K562 (cell line): ENCODE data around the gene METRNL. TPM values are rescaled to one million over a fixed set of nuclear protein-coding genes. Genes with fewer than 3 reads are reported as not detected.

ENCODE experiments used
- BRF1 ChIP-seq: IDR thresholded peaks from 3 replicates; pipeline ENCODE4 v1.6.1; 2011; ENCODE audit warnings: borderline replicate concordance, mild to moderate bottlenecking; ENCODE audit not compliant: insufficient read length; ENCODE audit errors: extremely low read depth
- DIDO1 ChIP-seq: fragments of 450-650 bp; IDR thresholded peaks from 2 replicates; pipeline ENCODE4 v1.6.1; 2016; ENCODE audit warnings: low read depth, missing biosample characterization, missing genetic modification characterization
- MEF2A ChIP-seq: IDR thresholded peaks from 2 replicates; pipeline ENCODE4 v1.6.1; 2011; ENCODE audit warnings: low read depth, mild to moderate bottlenecking, low read length, moderate library complexity; ENCODE audit not compliant: control insufficient read depth
- MTA2 ChIP-seq: fragments of 450-650 bp; IDR thresholded peaks from 2 replicates; pipeline ENCODE4 v1.6.1; 2016; ENCODE audit warnings: low read depth
- TAL1 ChIP-seq: fragments of 450-650 bp; IDR thresholded peaks from 2 replicates; pipeline ENCODE4 v1.6.1; 2016; ENCODE audit warnings: mild to moderate bottlenecking
- YY1 ChIP-seq, 3 experiments: IDR thresholded peaks; 2 replicates each; pipeline ENCODE4 v1.6.1; 2011; ENCODE audit warnings: low read length in 2 of 3, mild to moderate bottlenecking in 2 of 3, moderate library complexity in 2 of 3, borderline replicate concordance in 1 of 3, control low read depth in 1 of 3, low read depth in 1 of 3; ENCODE audit not compliant: insufficient read depth in 3 of 3, insufficient replicate concordance in 2 of 3, control insufficient read depth in 1 of 3, insufficient read length in 1 of 3; ENCODE audit errors: extremely low read depth in 1 of 3
- ZBED1 ChIP-seq: IDR thresholded peaks from 2 replicates; pipeline ENCODE4 v1.6.1; 2014
- ZBTB17 ChIP-seq: fragments of 450-650 bp; formaldehyde crosslinking; IDR thresholded peaks from 2 replicates; pipeline ENCODE4 v1.4.0; 2020; ENCODE audit warnings: mild to moderate bottlenecking
- ZNF184 ChIP-seq: sonication (generic); formaldehyde crosslinking; IDR thresholded peaks from 2 replicates; pipeline ENCODE4 v1.5.0; 2020; ENCODE audit warnings: missing genetic modification reagents
- polyA plus RNA-seq, 8 experiments: library from polyadenylated mRNA; depleted of rRNA in 4 of 8; stranded (reverse) in 5 of 8; unstranded in 3 of 8; fragments of >200 nt; fragmentation: Nextera tagmentation in 2 of 8; fragmentation: Illumina TruSeq in 1 of 8; extraction: Ambion mirVana in 2 of 8; extraction: Trizol in 1 of 8; gene quantifications; 2 replicates each; pipeline versions ENCODE4 v1.2.1 to v1.2.3, GENCODE V29; 2011 to 2014; ENCODE audit warnings: inconsistent platforms in 1 of 8, missing spikeins in 1 of 8
- total RNA-seq, 7 experiments: library from RNA; depleted of rRNA in 6 of 7; stranded (reverse); fragments of >200 nt in 6 of 7; fragmentation: Illumina TruSeq in 2 of 7; extraction: Trizol in 2 of 7; gene quantifications; 2 replicates each; pipeline versions ENCODE4 v1.2.1 to v1.2.3, GENCODE V29; 2011 to 2021; ENCODE audit warnings: low replicate concordance in 1 of 7
- TF ChIP-seq, protein P1 (sequence below): sonication (generic); formaldehyde crosslinking; IDR thresholded peaks from 2 replicates; pipeline ENCODE4 v1.8.1; 2023; ENCODE audit warnings: missing genetic modification reagents, mild to moderate bottlenecking, borderline replicate concordance
- TF ChIP-seq, protein P2 (sequence below), 2 experiments: fragments of 450-650 bp; IDR thresholded peaks; 2 replicates each; pipeline ENCODE4 v1.6.1; 2016
- TF ChIP-seq, protein P3 (sequence below), 2 experiments: fragments of 150-350 bp in 1 of 2; IDR thresholded peaks; 2 replicates each; pipeline ENCODE4 v1.6.1; 2012 to 2016; ENCODE audit warnings: low read depth in 2 of 2, low read length in 2 of 2, mild to moderate bottlenecking in 1 of 2, moderate library complexity in 1 of 2

METRNL gene
- total and polyA plus RNA-seq, 9 of the 15 experiments (the other 6 are each of a cell fraction or from before 2014, with no cell fraction given), result 0.17 to 31.8 (median 2.9) TPM

DNA sequence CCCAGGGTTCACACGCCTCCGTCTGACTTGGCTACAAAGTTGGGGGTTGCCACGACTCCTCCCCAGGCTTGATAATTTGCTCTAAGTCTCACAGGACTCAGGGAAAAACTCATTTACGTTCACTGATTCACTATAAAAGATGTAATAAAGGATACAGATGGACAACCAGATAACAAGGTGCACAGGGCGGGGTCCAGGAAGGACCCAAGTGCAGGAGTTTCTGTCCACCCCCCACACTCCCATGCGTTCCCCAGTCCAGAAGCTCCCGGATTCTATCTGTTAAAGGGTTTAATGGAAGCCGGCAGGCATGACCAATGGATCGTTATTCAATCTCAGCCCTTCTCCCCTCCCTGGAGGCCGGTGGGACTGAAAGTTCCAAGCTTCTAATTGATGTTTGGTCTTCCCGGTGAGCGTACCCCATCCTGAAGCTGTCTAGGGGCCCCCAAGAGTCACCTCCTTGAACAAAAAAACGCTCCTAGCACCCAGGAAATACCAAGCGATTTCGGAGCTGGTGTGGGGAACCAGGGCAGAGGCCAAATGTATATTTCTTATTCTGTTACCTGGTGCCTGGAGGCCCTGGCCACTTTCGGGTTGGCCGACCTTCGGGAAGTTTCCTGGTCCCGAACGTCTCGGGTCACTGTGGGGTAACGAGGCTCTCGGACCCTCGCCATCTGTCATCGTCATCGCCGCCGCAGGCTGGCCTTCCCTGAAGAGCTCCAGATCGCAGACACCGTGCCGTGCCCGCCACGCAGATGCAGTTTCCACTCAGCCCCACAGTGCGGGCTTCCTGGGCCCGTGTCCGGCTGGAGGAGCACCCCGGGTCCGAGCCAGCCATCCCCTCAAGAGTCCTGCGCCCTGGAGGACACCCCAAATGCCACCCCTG, 13.5 kb upstream of the METRNL start (continued):
- TF ChIP-seq ZBTB17, result peak; percentile 97
- TF ChIP-seq, protein P1, sequence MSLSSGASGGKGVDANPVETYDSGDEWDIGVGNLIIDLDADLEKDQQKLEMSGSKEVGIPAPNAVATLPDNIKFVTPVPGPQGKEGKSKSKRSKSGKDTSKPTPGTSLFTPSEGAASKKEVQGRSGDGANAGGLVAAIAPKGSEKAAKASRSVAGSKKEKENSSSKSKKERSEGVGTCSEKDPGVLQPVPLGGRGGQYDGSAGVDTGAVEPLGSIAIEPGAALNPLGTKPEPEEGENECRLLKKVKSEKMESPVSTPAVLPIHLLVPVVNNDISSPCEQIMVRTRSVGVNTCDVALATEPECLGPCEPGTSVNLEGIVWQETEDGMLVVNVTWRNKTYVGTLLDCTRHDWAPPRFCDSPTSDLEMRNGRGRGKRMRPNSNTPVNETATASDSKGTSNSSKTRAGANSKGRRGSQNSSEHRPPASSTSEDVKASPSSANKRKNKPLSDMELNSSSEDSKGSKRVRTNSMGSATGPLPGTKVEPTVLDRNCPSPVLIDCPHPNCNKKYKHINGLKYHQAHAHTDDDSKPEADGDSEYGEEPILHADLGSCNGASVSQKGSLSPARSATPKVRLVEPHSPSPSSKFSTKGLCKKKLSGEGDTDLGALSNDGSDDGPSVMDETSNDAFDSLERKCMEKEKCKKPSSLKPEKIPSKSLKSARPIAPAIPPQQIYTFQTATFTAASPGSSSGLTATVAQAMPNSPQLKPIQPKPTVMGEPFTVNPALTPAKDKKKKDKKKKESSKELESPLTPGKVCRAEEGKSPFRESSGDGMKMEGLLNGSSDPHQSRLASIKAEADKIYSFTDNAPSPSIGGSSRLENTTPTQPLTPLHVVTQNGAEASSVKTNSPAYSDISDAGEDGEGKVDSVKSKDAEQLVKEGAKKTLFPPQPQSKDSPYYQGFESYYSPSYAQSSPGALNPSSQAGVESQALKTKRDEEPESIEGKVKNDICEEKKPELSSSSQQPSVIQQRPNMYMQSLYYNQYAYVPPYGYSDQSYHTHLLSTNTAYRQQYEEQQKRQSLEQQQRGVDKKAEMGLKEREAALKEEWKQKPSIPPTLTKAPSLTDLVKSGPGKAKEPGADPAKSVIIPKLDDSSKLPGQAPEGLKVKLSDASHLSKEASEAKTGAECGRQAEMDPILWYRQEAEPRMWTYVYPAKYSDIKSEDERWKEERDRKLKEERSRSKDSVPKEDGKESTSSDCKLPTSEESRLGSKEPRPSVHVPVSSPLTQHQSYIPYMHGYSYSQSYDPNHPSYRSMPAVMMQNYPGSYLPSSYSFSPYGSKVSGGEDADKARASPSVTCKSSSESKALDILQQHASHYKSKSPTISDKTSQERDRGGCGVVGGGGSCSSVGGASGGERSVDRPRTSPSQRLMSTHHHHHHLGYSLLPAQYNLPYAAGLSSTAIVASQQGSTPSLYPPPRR (CRISPR knock-in tag), result no peak
- no peak for TF ChIP-seq BRF1
- TF ChIP-seq YY1 (IDR thresholded peaks at IDR 0.05; ENCODE audit: borderline replicate concordance in 1 of 3, control insufficient read depth in 1 of 3, extremely low read depth in 1 of 3, insufficient read depth in 3 of 3, insufficient read length in 1 of 3, insufficient replicate concordance in 2 of 3, low read depth in 1 of 3, low read length in 2 of 3), result peak in 1 of 3 experiments; percentile 58
- no peak for TF ChIP-seq ZNF184
- TF ChIP-seq ZBED1, result no peak
- no peak for TF ChIP-seq TAL1
- TF ChIP-seq, protein P2, sequence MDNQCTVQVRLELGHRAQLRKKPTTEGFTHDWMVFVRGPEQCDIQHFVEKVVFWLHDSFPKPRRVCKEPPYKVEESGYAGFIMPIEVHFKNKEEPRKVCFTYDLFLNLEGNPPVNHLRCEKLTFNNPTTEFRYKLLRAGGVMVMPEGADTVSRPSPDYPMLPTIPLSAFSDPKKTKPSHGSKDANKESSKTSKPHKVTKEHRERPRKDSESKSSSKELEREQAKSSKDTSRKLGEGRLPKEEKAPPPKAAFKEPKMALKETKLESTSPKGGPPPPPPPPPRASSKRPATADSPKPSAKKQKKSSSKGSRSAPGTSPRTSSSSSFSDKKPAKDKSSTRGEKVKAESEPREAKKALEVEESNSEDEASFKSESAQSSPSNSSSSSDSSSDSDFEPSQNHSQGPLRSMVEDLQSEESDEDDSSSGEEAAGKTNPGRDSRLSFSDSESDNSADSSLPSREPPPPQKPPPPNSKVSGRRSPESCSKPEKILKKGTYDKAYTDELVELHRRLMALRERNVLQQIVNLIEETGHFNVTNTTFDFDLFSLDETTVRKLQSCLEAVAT (IDR thresholded peaks at IDR 0.05), result peak in 1 of 2 experiments; percentile 98; a peak in 2 of 4 replicates
- TF ChIP-seq MTA2, result no peak
- no peak for TF ChIP-seq MEF2A
- 0 out of 2 replicates have a peak, but pooled peaks have one; percentile 18 for TF ChIP-seq DIDO1
- TF ChIP-seq, protein P3, sequence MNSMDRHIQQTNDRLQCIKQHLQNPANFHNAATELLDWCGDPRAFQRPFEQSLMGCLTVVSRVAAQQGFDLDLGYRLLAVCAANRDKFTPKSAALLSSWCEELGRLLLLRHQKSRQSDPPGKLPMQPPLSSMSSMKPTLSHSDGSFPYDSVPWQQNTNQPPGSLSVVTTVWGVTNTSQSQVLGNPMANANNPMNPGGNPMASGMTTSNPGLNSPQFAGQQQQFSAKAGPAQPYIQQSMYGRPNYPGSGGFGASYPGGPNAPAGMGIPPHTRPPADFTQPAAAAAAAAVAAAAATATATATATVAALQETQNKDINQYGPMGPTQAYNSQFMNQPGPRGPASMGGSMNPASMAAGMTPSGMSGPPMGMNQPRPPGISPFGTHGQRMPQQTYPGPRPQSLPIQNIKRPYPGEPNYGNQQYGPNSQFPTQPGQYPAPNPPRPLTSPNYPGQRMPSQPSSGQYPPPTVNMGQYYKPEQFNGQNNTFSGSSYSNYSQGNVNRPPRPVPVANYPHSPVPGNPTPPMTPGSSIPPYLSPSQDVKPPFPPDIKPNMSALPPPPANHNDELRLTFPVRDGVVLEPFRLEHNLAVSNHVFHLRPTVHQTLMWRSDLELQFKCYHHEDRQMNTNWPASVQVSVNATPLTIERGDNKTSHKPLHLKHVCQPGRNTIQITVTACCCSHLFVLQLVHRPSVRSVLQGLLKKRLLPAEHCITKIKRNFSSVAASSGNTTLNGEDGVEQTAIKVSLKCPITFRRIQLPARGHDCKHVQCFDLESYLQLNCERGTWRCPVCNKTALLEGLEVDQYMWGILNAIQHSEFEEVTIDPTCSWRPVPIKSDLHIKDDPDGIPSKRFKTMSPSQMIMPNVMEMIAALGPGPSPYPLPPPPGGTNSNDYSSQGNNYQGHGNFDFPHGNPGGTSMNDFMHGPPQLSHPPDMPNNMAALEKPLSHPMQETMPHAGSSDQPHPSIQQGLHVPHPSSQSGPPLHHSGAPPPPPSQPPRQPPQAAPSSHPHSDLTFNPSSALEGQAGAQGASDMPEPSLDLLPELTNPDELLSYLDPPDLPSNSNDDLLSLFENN (IDR thresholded peaks at IDR 0.05; ENCODE audit: low read depth in 2 of 2, low read length in 2 of 2), result peak in 1 of 2 experiments; percentile 76; a peak in 1 of 4 replicates
